Measurements from ENCODE around the gene PTPRT. TPM values are rescaled to one million over a fixed set of nuclear protein-coding genes. Genes with fewer than 3 reads are reported as not detected.

The PTPRT gene
- total RNA-seq, 2 experiments from 2014 or later, result not detected

- Mint-ChIP-seq H3K36me3 (ENCODE audit: low read depth) (no peaks in the 10 kb centered on the region), H3K4me1 (ENCODE audit: low read depth) (no peaks in the 10 kb centered on the region), H3K27ac (no peak overlapping the region), H3K27me3 (ENCODE audit: low read depth) (no peaks in the 10 kb centered on the region), H3K4me3 (no peak overlapping the region), H3K9me3 (no peaks in the 10 kb centered on the region)
- intact Hi-C loops (cut with micrococcal nuclease), result no loop called here
- CTCF ChIA-PET, result no interaction called here
- no peak for DNase-seq
Observed at GRCh38 chr20:42051921-42052320, 1137.8 kb downstream of the PTPRT start.

DNA sequence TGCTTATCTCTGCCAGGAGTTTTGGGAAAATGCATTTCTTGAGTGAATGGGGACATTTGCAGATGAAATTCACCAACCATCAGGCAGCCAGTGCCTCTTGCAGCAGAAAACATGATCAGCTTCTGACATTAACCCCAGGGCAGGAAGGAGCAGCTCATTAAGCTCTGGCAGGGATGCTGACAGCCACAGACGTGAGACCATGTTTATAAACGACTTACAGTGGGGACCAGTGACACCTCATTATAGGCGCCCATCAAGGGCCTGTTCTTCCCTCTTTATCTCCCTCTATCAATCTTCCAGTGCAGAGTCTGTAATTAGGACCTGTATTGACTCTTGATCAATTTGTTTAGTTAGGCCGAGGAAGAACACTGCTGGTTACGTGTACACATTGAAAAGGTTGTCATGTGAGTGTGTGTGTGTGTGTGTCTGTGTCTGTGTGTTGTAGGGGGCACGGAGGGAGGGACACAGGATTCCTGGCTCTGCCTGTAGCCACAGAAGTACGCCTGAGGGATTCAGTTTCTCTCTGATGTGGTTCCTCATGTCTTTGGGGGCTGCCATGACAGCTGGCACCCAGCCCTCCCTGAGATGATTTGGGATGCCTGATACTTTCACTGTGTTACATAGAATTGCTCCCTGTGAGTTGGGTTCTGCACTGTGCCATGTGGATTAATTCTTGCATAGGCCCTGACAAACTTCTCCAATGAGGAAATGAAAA, 1143.2 kb downstream of the PTPRT start:
- no peaks in the 10 kb centered on the region for H3K9me3 Mint-ChIP-seq
- no peaks in the 10 kb centered on the region for H3K27me3 Mint-ChIP-seq (ENCODE audit: low read depth)
- no peak for DNase-seq
- CTCF ChIA-PET, result no interaction called here
- intact Hi-C loops (cut with micrococcal nuclease), result no loop called here
- no peak overlapping the region for H3K4me3 Mint-ChIP-seq
- no peaks in the 10 kb centered on the region for H3K4me1 Mint-ChIP-seq (ENCODE audit: low read depth)
- no peak overlapping the region for H3K27ac Mint-ChIP-seq
- H3K36me3 Mint-ChIP-seq (ENCODE audit: low read depth), result no peaks in the 10 kb centered on the region

- no peak for DNase-seq
- intact Hi-C loops (cut with micrococcal nuclease), result no loop called here
- Mint-ChIP-seq H3K27ac (no peak overlapping the region), H3K4me1 (ENCODE audit: low read depth) (no peaks in the 10 kb centered on the region), H3K36me3 (ENCODE audit: low read depth) (no peaks in the 10 kb centered on the region), H3K27me3 (ENCODE audit: low read depth) (no peaks in the 10 kb centered on the region), H3K9me3 (no peaks in the 10 kb centered on the region), H3K4me3 (no peak overlapping the region)
- CTCF ChIA-PET, result no interaction called here
Observed at GRCh38 chr20:42043921-42044320, 1145.8 kb downstream of the PTPRT start.

- H3K36me3 Mint-ChIP-seq (ENCODE audit: low read depth), result no peaks in the 10 kb centered on the region
- intact Hi-C loops (cut with micrococcal nuclease), result no loop called here
- no peak overlapping the region for H3K4me3 Mint-ChIP-seq
- no peaks in the 10 kb centered on the region for H3K27me3 Mint-ChIP-seq (ENCODE audit: low read depth)
- H3K27ac Mint-ChIP-seq, result no peak overlapping the region
- no peak for DNase-seq
- H3K9me3 Mint-ChIP-seq, result no peaks in the 10 kb centered on the region
- CTCF ChIA-PET, result no interaction called here
- H3K4me1 Mint-ChIP-seq (ENCODE audit: low read depth), result no peaks in the 10 kb centered on the region
Observed at GRCh38 chr20:42041000-42041565, 1148.6 kb downstream of the PTPRT start.

GRCh38 chr20:42027746-42028268, 1161.9 kb downstream of the PTPRT start:
- no peak for DNase-seq
- no peaks in the 10 kb centered on the region for H3K9me3 Mint-ChIP-seq
- no peak overlapping the region for H3K27ac Mint-ChIP-seq
- intact Hi-C loops (cut with micrococcal nuclease), result no loop called here
- H3K4me3 Mint-ChIP-seq, result no peak overlapping the region
- H3K36me3 Mint-ChIP-seq (ENCODE audit: low read depth), result no peaks in the 10 kb centered on the region
- no peaks in the 10 kb centered on the region for H3K27me3 Mint-ChIP-seq (ENCODE audit: low read depth)
- CTCF ChIA-PET, result no interaction called here
- no peaks in the 10 kb centered on the region for H3K4me1 Mint-ChIP-seq (ENCODE audit: low read depth)

- H3K4me3 Mint-ChIP-seq, result no peak overlapping the region
- H3K9me3 Mint-ChIP-seq, result peaks cover 3% of the 10 kb centered on the region
- no peak overlapping the region for H3K27ac Mint-ChIP-seq
- intact Hi-C loops (cut with micrococcal nuclease), result no loop called here
- CTCF ChIA-PET, result interaction anchor here (0.5 to 0.6 kb wide), 2 partner anchors 70 to 1382 kb away, joined by 3 to 4 read pairs; no protein-coding TSS in a partner anchor
- no peak for DNase-seq
- H3K4me1 Mint-ChIP-seq (ENCODE audit: low read depth), result no peaks in the 10 kb centered on the region
- H3K27me3 Mint-ChIP-seq (ENCODE audit: low read depth), result no peaks in the 10 kb centered on the region
- no peaks in the 10 kb centered on the region for H3K36me3 Mint-ChIP-seq (ENCODE audit: low read depth)
Observed at GRCh38 chr20:42026599-42026998, 1163.1 kb downstream of the PTPRT start.

DNA sequence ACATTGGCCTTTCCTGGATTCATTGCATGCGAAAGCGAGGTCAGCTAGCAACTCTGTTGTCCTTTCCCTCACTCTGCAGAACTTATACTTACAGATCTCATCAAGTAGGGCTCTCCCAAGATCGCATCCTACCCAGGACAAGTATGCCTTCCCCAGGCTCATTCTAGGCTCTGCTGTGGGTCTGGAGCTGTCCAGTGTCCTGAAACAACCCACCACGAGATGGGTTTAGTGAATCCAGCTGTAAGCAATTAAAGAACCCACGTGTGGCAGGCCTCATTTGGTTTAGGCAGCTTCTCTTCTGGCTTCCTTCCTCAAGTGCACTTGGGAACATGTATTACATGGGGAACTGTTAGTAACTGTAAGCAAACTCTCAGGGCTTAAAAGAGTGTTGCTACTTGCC, 1165.1 kb downstream of the PTPRT start:
- Mint-ChIP-seq H3K9me3 (peaks cover 3% of the 10 kb centered on the region), H3K4me3 (no peak overlapping the region), H3K27ac (no peak overlapping the region), H3K36me3 (ENCODE audit: low read depth) (no peaks in the 10 kb centered on the region), H3K4me1 (ENCODE audit: low read depth) (no peaks in the 10 kb centered on the region), H3K27me3 (ENCODE audit: low read depth) (no peaks in the 10 kb centered on the region)
- CTCF ChIA-PET, result no interaction called here
- intact Hi-C loops (cut with micrococcal nuclease), result no loop called here
- peak; percentile 10 for DNase-seq
